GM12878 (cell line): ENCODE results near the gene HSPB6. TPM values are rescaled to one million over a fixed set of nuclear protein-coding genes. Genes with fewer than 3 reads are reported as not detected.

ENCODE experiments used
- ATF3 ChIP-seq: IDR thresholded peaks from 2 replicates; pipeline ENCODE4 v1.6.1; 2011; ENCODE audit warnings: low read depth, mild to moderate bottlenecking, low read length, moderate library complexity, borderline replicate concordance; ENCODE audit errors: extremely low read depth
- BCL11A ChIP-seq: IDR thresholded peaks from 2 replicates; pipeline ENCODE4 v1.6.1; 2011; ENCODE audit warnings: low read depth, low read length
- BRCA1 ChIP-seq: IDR thresholded peaks from 2 replicates; pipeline ENCODE4 v1.6.1; 2011; ENCODE audit warnings: low read depth, low read length, improper control_type of control experiment
- CBX3 ChIP-seq: fragments of 200-600 bp; sonication (generic); IDR thresholded peaks from 2 replicates; pipeline ENCODE4 v1.6.1; 2016; ENCODE audit warnings: low read depth, borderline replicate concordance
- E4F1 ChIP-seq: fragments of 450-650 bp; IDR thresholded peaks from 2 replicates; pipeline ENCODE4 v1.6.1; 2018; ENCODE audit warnings: borderline replicate concordance, mild to moderate bottlenecking; ENCODE audit not compliant: partially characterized antibody
- RAD21 ChIP-seq: IDR thresholded peaks from 2 replicates; pipeline ENCODE4 v1.6.1; 2011; ENCODE audit warnings: mild to moderate bottlenecking, low read depth, low read length, moderate library complexity; ENCODE audit not compliant: insufficient read depth
- SRF ChIP-seq, 2 experiments: IDR thresholded peaks; 2 replicates each; pipeline ENCODE4 v1.6.1; 2011; ENCODE audit warnings: low read depth in 2 of 2, low read length in 2 of 2, mild to moderate bottlenecking in 1 of 2, moderate library complexity in 1 of 2
- USF1 ChIP-seq: IDR thresholded peaks from 2 replicates; pipeline ENCODE4 v1.6.1; 2011; ENCODE audit warnings: borderline replicate concordance, low read depth, mild to moderate bottlenecking, moderate library complexity, mixed read lengths, low read length; ENCODE audit not compliant: insufficient read depth; ENCODE audit errors: extremely low read length
- polyA plus RNA-seq, 11 experiments: library from polyadenylated mRNA; depleted of rRNA in 4 of 11; unstranded in 6 of 11; stranded (reverse) in 5 of 11; fragments of >200 nt; fragmentation: Nextera tagmentation in 4 of 11; fragmentation: Illumina TruSeq in 1 of 11; extraction: Ambion mirVana in 4 of 11; extraction: Trizol in 1 of 11; gene quantifications; 1 replicate in 1 of 11; 2 replicates in 10 of 11; pipeline versions ENCODE4 v1.2.1 to v1.2.3, GENCODE V29; 2011 to 2016; ENCODE audit warnings: inconsistent platforms in 2 of 11, missing spikeins in 2 of 11, low read depth in 1 of 11
- total RNA-seq, 4 experiments: library from RNA; depleted of rRNA in 3 of 4; stranded (reverse); fragments of >200 nt in 3 of 4; fragmentation: Illumina TruSeq in 1 of 4; extraction: Trizol in 1 of 4; gene quantifications; 2 replicates each; pipeline versions ENCODE4 v1.2.1 to v1.2.3, GENCODE V29; 2013 to 2021

Gene HSPB6
- total and polyA plus RNA-seq, 10 of the 15 experiments (the other 5 are each of a cell fraction or from before 2014, with no cell fraction given) = 0.09 to 1.6 (median 0.36) TPM; not detected in 4

- TF ChIP-seq E4F1 (no peak), ATF3 (no peak), BRCA1 (no peak), CBX3 (no peak), RAD21 (no peak), SRF (IDR thresholded peaks at IDR 0.05; ENCODE audit: low read depth in 2 of 2, low read length in 2 of 2) (no peak), BCL11A (no peak), USF1 (no peak)
These were observed 10.3 kb downstream of the HSPB6 start (continued) for GRCh38 chr19:35746531-35746930.
